Osteocyte (in vitro differentiated cells): ENCODE results near the gene ATRNL1. TPM values are rescaled to one million over a fixed set of nuclear protein-coding genes. Genes with fewer than 3 reads are reported as not detected.
"Not testable (repeated sequence)": the region's sequence is repeated elsewhere in the genome, so short reads cannot be mapped to it uniquely, and the experiment has no call there.

Experiments used
- DNase-seq: peaks from one replicate; pipeline ENCODE4 v3.0.0; 2021; ENCODE audit warnings: mixed read lengths; ENCODE audit not compliant: unreplicated experiment; ENCODE audit errors: extremely low spot score
- H3K27ac Mint-ChIP-seq: one replicate; pipeline ENCODE4 v1.8.0; 2021; ENCODE audit warnings: mild to moderate bottlenecking, mixed read lengths; ENCODE audit not compliant: unreplicated experiment
- H3K27me3 Mint-ChIP-seq: one replicate; pipeline ENCODE4 v1.8.0; 2021; ENCODE audit warnings: mixed read lengths; ENCODE audit not compliant: unreplicated experiment
- H3K36me3 Mint-ChIP-seq: one replicate; pipeline ENCODE4 v1.8.0; 2021; ENCODE audit warnings: mixed read lengths; ENCODE audit not compliant: unreplicated experiment
- H3K4me1 Mint-ChIP-seq: one replicate; pipeline ENCODE4 v1.8.0; 2021; ENCODE audit warnings: mixed read lengths; ENCODE audit not compliant: unreplicated experiment
- H3K4me3 Mint-ChIP-seq: one replicate; pipeline ENCODE4 v1.8.0; 2021; ENCODE audit warnings: mild to moderate bottlenecking, moderate library complexity, mixed read lengths; ENCODE audit not compliant: unreplicated experiment
- H3K9me3 Mint-ChIP-seq: one replicate; pipeline ENCODE4 v1.8.0; 2021; ENCODE audit warnings: mixed read lengths; ENCODE audit not compliant: unreplicated experiment
- total RNA-seq: library from RNA; stranded (reverse); gene quantifications from 2 replicates; pipeline ENCODE4 v1.2.1, GENCODE V29; 2021
- TF ChIP-seq, protein P1 (sequence below): fragments of 200-600 bp; sonication (generic); IDR thresholded peaks from 2 replicates; pipeline ENCODE4 v1.5.0; 2021; ENCODE audit warnings: antibody characterized with exemption, mild to moderate bottlenecking, moderate library complexity

Gene ATRNL1
- total RNA-seq, 1 donor from 2014 or later = 20.2 TPM

DNA sequence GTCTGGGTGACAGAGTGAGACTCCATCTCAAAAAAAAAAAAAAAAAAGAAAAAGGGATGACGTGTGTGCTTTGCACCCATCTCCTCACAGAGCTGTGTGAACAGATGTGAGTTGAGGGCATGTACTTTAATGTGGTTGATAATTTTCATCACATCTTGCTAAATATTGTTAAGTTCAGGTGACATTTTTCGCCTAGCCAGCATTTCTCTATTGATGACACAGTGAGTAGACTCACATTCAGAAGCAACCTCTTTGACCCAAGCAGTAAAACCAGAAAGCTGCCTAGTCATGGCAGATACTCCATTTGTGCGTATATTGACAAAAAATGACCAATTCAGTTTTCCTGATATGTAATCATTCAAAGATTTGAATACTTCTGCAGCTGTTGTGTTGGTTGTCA lies 126.0 kb downstream of the ATRNL1 start:
- Mint-ChIP-seq H3K27ac (no peak overlapping the region), H3K27me3 (no peaks in the 10 kb centered on the region), H3K4me1 (no peaks in the 10 kb centered on the region), H3K4me3 (no peak overlapping the region), H3K9me3 (peaks cover 13% of the 10 kb centered on the region), H3K36me3 (peaks cover 8% of the 10 kb centered on the region)
- TF ChIP-seq, protein P1, sequence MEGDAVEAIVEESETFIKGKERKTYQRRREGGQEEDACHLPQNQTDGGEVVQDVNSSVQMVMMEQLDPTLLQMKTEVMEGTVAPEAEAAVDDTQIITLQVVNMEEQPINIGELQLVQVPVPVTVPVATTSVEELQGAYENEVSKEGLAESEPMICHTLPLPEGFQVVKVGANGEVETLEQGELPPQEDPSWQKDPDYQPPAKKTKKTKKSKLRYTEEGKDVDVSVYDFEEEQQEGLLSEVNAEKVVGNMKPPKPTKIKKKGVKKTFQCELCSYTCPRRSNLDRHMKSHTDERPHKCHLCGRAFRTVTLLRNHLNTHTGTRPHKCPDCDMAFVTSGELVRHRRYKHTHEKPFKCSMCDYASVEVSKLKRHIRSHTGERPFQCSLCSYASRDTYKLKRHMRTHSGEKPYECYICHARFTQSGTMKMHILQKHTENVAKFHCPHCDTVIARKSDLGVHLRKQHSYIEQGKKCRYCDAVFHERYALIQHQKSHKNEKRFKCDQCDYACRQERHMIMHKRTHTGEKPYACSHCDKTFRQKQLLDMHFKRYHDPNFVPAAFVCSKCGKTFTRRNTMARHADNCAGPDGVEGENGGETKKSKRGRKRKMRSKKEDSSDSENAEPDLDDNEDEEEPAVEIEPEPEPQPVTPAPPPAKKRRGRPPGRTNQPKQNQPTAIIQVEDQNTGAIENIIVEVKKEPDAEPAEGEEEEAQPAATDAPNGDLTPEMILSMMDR = no peak
- DNase-seq = no peak

DNA sequence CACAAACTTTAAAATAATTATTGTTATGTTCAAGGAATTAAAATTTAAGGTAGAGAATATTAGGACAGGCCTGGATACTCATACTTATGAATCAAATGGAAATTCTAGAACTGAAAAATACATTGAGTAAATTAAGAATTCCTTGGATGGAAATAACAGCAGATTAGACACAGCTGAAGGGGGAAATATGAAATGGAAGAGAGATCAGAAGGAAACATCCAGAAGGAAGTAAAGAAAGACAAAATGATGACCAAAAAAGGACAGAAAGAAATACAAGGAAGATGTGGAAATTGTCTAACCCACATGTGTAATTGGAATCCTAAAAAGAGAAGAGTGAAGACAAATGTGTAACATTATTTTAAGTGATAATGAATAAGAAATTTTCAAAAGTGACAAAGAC lies 128.9 kb downstream of the ATRNL1 start:
- Mint-ChIP-seq H3K4me1 (no peaks in the 10 kb centered on the region), H3K27ac (no peak overlapping the region), H3K36me3 (peaks cover 8% of the 10 kb centered on the region), H3K27me3 (no peaks in the 10 kb centered on the region), H3K9me3 (peaks cover 22% of the 10 kb centered on the region), H3K4me3 (no peak overlapping the region)
- DNase-seq = no peak
- TF ChIP-seq, protein P1 = no peak

DNA sequence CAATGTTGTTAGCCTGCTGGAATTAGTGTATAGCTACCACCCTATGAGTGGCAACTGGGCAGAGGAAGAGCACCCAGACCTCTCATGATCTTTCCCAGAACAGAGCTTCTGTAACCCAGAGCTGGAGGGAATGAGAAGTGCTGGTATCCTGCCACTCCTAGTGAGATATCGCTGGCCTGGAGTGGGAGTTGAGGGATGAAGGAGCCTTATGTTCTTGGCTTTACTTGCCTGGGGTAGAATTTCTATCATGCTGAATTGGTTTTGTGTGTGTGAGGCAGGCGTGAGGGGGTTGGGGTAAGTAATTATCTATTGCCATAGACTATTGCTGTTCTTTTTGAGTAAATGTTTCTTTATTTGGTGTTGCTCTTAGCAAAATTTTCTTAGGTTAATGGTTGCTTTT lies 146.6 kb downstream of the ATRNL1 start:
- H3K4me3 Mint-ChIP-seq = no peak overlapping the region
- no peaks in the 10 kb centered on the region for H3K9me3 Mint-ChIP-seq
- TF ChIP-seq, protein P1 = no peak
- no peaks in the 10 kb centered on the region for H3K4me1 Mint-ChIP-seq
- DNase-seq = no peak
- no peaks in the 10 kb centered on the region for H3K27me3 Mint-ChIP-seq
- H3K36me3 Mint-ChIP-seq = no peaks in the 10 kb centered on the region
- H3K27ac Mint-ChIP-seq = no peak overlapping the region

DNA sequence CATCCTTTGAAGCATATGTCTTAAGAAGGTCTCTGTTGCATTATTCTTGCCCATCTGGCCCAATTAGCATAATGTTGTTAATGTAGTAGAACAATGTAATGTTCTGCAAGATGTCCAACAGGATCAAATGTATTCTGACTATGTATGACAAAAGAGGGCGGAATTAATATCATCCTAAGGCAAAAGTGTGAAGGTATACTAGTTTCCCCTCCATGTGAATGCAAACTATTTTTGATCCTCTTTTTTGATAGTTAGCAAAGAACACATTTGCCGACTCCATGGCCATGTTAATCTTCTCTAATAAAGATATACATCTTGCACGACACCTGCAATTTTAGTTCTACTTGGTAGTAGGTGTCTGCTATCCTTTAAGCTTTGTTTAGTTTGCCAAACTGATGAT lies 157.6 kb downstream of the ATRNL1 start:
- TF ChIP-seq, protein P1 = no peak
- Mint-ChIP-seq H3K27me3 (no peaks in the 10 kb centered on the region), H3K9me3 (peaks cover 7% of the 10 kb centered on the region), H3K27ac (no peak overlapping the region), H3K4me1 (no peaks in the 10 kb centered on the region), H3K36me3 (peaks cover 2% of the 10 kb centered on the region), H3K4me3 (no peak overlapping the region)
- no peak for DNase-seq

DNA sequence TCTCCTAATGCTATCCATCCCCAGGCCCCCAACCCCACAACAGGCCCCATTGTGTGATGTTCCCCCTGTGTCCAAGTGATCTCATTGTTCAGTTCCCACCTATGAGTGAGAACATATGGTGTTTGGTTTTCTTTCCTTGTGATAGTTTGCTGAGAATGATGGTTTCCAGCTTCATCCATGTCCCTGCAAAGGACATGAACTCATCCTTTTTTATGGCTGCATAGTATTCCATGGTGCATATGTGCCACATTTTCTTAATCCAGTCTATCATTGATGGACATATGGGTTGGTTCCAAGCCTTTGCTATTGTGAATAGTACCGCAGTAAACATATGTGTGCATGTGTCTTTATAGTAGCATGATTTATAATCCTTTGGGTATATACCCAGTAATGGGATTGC lies 160.6 kb downstream of the ATRNL1 start:
- not testable (repeated sequence) for H3K36me3 Mint-ChIP-seq, H3K27me3 Mint-ChIP-seq, DNase-seq, H3K4me3 Mint-ChIP-seq, H3K27ac Mint-ChIP-seq, H3K4me1 Mint-ChIP-seq
- peaks cover 30% of the 10 kb centered on the region for H3K9me3 Mint-ChIP-seq

DNA sequence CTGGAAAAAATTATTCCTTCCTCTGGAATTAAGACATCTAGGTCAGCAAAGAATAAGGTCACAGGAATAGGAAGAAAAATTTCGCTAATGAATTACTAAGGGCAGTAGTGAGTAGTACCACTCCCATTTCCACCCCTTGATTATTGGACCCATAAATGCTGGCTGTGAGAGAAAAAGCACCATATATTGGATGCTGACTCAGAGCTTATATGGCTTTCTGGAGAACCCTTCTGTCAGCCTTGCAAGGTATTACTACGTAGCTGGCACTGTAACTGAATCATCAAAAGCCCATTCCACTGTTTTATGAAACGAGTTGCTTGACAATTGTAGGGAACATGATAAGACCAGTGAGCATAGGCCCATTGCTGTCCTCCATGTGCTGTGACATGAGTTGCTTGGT lies 179.3 kb downstream of the ATRNL1 start:
- H3K4me1 Mint-ChIP-seq = no peaks in the 10 kb centered on the region
- H3K9me3 Mint-ChIP-seq = no peaks in the 10 kb centered on the region
- DNase-seq = no peak
- TF ChIP-seq, protein P1 = no peak
- H3K36me3 Mint-ChIP-seq = peaks cover 1% of the 10 kb centered on the region
- H3K4me3 Mint-ChIP-seq = no peak overlapping the region
- no peaks in the 10 kb centered on the region for H3K27me3 Mint-ChIP-seq
- no peak overlapping the region for H3K27ac Mint-ChIP-seq
